GM08714 (cell line): ENCODE data around the gene CILP.

Experiments
- H3K4me3 ChIP-seq: fragments of 200-500 bp; sonication (Bioruptor generic); 2 replicates; pipeline ENCODE4 v1.5.1; 2014; ENCODE audit warnings: mild to moderate bottlenecking, low read length, inconsistent platforms
- ZNF274 ChIP-seq: IDR thresholded peaks from 2 replicates; pipeline ENCODE4 v1.6.1; 2012; ENCODE audit warnings: mild to moderate bottlenecking, low read depth, low read length

CILP gene

GRCh38 chr15:65172531-65172930, 38.7 kb downstream of the CILP start:
- H3K4me3 ChIP-seq = no peak overlapping the region
- no peak for TF ChIP-seq ZNF274

DNA sequence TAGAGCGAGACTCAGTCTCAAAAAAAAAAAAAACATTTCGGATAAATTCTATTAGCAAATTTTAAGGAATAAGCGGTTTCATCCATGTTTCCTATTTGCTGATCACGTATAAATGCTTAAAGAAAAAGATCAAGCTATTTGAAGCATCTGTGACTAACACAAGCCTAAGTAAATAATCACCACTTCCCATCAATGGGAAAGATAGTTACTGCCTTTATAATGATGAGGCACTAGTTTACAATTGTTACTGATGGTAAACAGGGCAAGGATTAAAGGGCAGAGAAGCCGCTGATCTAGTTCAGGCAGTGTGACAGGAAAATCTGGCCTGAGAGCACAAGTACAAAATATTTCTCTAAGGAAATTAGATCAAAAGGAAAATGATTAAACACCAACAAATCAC, 39.8 kb downstream of the CILP start:
- H3K4me3 ChIP-seq = no peak overlapping the region
- TF ChIP-seq ZNF274 = no peak

- no peak for TF ChIP-seq ZNF274
- no peak overlapping the region for H3K4me3 ChIP-seq
Measured at GRCh38 chr15:65165875-65166274, 45.4 kb downstream of the CILP start.

- no peak for TF ChIP-seq ZNF274
- H3K4me3 ChIP-seq = no peak overlapping the region
Measured at GRCh38 chr15:65164139-65164538, 47.1 kb downstream of the CILP start.

- no peak for TF ChIP-seq ZNF274
- H3K4me3 ChIP-seq = no peak overlapping the region
Measured at GRCh38 chr15:65163041-65163440, 48.2 kb downstream of the CILP start.

GRCh38 chr15:65156692-65157091, 54.6 kb downstream of the CILP start:
- TF ChIP-seq ZNF274 = no peak
- no peak overlapping the region for H3K4me3 ChIP-seq

DNA sequence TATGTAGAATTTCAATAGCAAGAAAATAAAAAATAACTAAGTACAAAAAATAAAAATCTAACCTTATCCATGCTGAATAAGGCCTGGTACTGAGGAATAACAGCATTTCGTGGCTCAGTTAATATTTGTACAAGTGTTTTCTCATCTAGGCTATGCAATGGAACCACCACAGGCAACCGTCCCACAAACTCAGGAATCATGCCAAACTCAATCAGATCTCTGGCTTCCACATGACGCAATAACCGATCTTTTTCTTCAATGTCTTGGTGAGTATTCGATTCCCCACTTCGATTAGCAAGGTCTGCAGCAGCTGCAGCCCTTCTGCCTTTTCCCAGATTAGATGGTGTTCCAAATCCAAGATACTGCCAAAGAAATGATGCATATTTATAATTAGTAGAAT, 56.6 kb downstream of the CILP start:
- no peak for TF ChIP-seq ZNF274
- no peak overlapping the region for H3K4me3 ChIP-seq

DNA sequence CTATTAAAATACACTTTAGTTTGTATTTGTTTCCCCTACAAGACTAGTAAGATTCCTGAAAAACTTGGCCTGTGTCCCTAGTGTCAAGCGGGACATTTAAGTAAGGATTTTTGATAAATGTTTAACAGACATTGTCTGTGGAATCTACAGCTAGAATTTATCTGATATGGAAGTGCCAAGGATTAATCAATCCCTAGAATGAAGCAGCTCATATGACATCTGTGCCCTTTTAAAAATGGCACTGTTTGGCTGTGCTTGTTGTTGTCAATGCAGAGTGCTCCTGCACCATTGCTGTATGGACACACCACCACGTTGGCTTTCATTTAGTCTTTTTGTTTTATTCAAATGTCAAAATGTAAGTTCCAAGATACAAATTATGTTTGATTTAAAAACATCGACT, 63.4 kb downstream of the CILP start:
- H3K4me3 ChIP-seq = no peak overlapping the region
- TF ChIP-seq ZNF274 = no peak

DNA sequence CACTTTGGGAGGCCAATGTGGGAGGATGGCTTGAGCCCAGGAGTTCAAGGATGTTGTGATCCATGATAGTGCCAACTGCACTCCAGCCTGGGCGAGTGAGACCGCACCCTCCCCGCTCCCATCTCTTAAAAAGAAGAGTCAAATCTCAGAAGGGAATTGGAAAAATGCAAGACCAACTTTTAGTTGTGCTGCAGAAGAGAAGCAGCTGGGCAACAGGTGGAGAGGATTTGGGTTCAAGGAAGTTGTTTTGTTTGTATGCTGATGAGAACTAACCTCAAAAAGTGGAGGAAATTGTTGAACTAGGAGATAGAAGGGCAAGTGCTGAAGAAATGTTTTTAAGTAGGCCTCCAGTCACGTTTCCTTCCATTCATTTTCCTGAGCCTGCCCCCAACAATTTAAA, 64.8 kb downstream of the CILP start:
- H3K4me3 ChIP-seq = no peak overlapping the region
- no peak for TF ChIP-seq ZNF274
